ENCODE measurements around the gene NEK6.

Gene NEK6

DNA sequence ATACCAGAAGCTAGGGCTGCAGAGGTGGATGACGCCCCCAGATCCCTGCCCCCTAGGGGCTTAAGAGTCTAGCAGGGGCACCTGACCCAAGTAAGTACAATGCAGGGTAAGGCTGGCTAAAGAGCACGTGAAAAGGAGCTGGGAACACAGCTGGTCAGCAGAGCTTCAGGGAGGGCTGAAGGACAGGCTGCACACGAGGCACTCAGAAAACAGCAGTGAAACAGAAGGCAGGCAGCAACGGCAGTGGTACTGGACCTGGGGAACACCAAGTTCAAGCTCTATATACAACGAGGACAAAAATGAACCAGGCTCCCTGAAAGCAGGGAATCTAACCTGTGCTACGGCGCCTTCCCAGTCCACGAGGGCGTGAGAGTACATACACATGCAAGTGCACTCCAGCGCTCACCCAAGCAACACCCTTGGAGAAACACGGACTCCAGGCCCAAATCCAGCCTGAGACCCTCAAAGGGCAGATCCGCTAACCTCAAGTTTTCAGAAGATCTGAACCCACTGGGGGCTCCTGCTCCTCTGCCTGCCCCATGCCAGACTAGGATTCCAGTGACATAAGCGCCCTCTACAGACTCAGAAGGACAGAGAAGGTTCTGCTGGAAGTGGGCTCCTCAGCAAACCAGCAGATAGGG is 100.1 kb downstream of the NEK6 start:
- DNase-seq, result no peak

DNA sequence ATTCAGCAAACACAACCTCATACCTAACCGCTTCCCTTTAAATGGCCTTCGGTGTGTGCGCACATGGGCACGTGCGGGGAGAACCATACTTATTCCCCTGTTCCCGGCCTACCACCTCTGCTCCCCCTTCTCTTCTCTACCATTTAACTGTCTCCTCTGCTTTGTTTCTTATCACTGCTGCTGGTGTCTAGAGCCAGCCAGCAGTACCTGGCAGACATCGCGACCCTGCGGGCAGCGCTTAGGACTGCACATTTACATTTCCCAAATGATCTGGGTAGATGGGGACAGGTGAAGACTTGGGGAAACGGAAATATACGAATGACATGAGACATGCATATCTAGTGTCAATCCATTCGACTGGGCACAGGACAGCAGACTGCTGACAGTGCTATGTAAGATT is 100.9 kb downstream of the NEK6 start:
- DNase-seq, result no peak

- no peak for DNase-seq
Measured at GRCh38 chr9:124359426-124359825, 101.7 kb downstream of the NEK6 start.

GRCh38 chr9:124359855-124360678 is 102.3 kb downstream of the NEK6 start:
- DNase-seq, result no peak

- DNase-seq, result no peak
Measured at GRCh38 chr9:124361128-124361527, 103.4 kb downstream of the NEK6 start.

DNA sequence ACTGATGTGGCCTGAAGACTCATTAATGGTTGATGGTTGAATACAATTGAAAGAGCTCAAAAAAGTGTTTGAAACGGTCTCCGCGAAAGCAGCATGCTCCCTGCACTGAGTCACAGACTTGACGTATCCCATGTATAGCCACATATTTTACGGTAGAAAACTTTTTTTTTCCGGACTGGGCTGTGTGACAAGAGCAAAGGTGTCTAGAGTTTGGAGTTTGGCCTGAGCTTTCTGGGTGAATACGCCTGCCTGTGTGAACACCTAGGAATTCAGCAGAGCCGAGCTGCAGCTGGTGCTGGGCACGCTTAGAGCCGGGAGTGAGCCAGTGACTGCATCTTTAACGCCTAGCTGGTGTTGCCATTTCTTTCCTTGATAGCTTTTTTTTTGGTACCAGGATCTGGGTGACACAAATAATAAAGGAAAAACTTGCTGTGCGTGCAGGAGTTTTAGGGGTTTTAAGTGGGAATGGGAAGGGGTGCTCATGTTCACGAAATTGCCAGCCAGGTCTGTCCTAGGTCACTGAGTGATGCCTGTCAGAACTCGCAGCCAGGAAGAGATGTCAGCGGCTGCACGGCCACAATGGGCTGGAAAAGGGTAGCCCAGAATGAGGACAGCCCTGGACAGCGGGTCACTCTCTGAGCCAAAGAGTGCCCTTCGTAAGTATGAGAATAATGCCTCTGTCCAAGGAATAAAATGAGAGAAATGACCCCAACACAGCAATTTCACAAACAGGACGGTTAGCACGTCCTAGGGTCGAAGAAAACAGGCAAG is 105.8 kb downstream of the NEK6 start:
- DNase-seq, result no peak

DNA sequence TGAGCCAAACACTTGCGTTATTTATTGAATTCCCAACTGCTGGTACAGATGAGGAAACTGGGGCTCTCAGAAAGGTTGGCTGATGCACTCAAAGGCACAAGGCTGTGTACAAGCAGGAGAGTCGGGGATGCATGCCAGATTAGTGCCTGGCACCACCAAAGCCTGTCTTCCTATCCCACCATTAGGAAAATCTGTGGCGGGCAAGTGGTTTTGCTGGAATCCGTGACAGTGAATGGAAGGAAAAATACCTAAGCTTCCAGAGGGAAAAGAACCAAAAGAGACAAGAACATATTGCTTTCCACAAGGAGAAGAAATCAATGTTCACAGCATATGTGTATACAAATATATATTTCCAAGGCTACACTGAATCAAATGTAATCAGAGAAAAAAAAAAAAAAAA is 106.4 kb downstream of the NEK6 start:
- no peak for DNase-seq

DNA sequence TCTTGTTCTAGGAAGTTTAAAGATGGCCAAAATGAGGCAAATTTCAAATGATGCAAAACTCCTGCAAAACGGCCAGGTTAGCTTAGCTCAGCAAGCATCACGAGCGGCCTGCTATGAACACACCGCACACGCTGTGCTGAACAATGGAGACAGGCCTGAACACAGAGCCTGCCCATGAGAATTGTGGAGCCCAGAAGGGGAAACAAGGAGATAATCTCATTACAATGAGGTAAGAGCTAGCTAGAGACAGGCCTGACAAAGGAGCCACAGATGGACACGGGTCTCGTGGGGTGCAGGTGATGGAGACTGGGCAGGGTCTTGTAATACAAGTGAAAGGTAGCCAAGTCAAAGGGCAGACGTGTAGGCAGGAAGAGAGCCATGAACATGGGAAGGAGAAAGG is 107.3 kb downstream of the NEK6 start:
- no peak for DNase-seq

GRCh38 chr9:124366476-124367220 is 108.9 kb downstream of the NEK6 start:
- no peak for DNase-seq

GRCh38 chr9:124368692-124369091 is 110.9 kb downstream of the NEK6 start:
- no peak for DNase-seq

GRCh38 chr9:124369231-124369797 is 111.6 kb downstream of the NEK6 start:
- DNase-seq, result no peak

DNA sequence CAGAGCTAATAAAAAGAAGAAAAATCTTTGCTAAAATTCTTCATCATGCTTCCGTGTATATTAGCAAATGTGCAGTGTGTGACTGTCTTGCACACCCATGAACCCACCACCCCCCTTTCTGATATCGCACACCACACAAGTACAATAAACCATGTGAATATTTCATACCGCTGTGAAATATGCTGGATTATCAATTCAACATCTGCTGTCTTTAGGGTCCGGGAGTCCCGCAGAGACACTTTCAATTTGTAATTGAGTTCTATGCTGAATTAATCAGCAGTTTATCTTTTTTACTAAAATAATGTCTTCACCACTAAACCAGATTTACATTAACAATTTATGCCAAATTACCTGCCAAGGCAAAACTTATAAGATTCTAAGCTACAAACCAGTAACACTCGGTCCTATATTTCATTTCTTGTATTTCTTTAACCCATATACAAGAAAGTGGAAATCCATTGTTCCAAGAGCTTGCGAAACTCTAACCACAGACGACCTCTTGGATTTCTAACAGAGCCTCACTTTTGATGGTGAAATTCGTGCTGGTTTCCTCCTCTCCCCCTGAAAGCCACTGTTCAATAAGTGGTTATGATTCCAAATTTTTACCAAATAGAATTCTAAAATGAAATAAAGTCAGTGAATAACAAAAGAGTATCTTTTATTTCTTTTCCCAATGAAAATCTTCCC is 113.3 kb downstream of the NEK6 start:
- no peak for DNase-seq

GRCh38 chr9:124372038-124372437 is 114.3 kb downstream of the NEK6 start:
- DNase-seq, result no peak

- DNase-seq, result no peak
Measured at GRCh38 chr9:124373386-124373785, 115.6 kb downstream of the NEK6 start.

DNA sequence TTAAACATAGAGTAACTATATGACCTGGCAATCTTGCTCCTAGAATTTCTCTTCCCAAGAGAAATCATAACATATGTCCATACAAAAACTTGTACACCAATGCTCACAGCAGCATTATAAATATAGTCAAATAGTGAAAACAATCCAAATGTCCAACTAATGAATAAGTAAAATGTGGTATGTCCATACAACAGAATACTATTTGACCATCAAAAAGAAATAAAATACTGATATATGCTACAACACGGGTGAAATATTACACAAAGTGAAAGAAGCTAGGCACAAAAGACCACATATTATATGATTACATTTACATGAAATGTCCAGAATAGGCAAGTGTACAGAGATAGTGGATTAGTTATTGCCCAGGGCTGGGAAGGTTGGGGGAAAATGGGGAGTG is 116.1 kb downstream of the NEK6 start:
- DNase-seq, result no peak

DNA sequence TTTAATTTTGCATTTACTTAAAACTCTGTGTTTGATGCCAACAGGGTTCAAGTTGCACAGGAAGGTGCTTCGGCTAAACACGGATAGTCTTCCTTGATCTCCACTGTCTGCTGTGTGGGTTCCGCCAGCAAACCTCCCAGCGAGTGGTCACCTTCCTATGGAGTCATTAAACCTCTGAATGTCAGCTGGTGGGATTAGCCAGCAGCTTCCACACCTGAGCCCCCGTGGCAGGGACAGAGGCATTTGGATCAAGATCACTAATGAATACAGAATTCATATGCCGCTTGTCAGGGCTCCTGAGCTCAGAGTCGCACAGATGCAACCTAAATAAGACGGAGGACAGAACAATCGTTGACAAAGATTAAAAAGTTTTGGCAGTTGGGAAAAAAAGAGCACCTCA is 118.0 kb downstream of the NEK6 start:
- no peak for DNase-seq

DNA sequence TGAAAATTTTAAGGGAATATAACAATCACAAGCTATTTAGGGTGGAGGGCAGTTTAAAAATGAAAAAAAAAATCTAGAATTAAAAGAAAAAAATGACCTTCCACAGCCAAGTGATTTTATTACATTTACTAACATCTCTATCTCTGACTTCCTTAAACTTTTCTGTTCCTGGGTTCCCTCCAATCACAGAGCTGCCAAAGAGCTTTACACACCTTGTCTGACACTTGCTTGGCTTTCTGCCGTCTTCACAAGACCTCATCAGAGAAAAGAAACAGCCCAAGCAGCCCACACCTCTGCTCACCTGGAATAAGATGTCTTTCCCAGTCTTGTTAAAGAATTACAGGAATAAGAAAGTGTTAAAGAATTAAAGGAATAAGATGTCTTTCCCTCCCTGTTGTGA is 118.6 kb downstream of the NEK6 start:
- DNase-seq, result no peak

GRCh38 chr9:124377551-124378406 is 120.0 kb downstream of the NEK6 start:
- no peak for DNase-seq

DNA sequence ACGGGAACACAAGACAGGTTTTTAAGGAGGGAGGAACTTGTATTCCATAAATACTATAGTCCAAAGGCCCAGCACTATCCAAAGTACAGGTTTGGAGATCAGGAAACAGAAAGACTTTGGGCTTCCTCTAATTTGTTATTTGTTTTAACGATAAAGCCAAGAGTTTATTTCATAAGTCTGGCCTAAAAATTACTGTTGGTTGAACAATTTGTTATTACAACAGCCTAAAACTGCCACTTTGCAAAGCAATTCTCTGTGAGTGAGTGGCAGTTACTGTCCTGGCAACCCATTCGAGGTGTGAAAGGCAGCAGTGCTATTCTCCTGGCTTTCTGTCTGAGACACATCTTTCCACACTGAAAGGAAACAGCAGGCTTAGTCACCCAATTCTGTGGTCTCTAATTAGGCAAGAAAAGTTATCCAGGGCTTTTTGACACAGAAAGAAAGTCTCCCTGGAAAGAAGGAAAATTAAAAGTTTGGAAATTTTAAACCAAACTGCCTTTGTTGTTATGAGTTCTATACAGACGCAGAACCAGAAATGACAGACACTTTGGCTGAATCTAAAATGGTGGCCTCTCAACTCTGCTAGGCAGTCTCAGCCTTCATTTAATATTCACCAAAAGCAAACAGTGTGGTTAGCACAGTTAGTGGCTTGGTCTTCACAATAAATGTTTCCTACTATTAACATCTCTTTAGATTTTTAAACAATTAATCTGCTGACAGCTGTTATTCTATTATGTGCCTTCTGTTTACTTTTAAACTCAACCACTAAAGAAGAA is 123.6 kb downstream of the NEK6 start:
- no peak for DNase-seq

DNA sequence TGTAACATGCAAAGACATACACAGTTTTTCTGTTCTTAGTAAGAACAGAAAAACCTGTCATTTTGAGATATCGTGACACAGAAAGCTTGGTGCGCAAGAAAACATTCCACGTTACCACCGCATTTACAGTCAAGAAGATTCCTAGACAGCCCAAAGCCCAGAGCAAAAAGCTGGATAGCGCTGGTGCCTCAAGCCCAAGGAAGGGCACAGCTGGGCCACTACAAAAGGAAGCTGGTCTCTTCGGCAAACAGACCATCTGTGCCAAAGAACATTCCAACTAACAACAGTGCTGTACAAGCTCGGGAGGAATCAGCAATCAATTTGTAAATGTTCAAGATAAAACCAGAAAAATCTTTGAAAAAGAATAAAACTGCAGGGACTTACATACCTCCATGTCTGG is 126.5 kb downstream of the NEK6 start:
- DNase-seq, result no peak
